Measurements from ENCODE around the gene WDR91.
"Not testable (repeated sequence)": the region's sequence is repeated elsewhere in the genome, so short reads cannot be mapped to it uniquely, and the experiment has no call there.

The WDR91 gene

DNA sequence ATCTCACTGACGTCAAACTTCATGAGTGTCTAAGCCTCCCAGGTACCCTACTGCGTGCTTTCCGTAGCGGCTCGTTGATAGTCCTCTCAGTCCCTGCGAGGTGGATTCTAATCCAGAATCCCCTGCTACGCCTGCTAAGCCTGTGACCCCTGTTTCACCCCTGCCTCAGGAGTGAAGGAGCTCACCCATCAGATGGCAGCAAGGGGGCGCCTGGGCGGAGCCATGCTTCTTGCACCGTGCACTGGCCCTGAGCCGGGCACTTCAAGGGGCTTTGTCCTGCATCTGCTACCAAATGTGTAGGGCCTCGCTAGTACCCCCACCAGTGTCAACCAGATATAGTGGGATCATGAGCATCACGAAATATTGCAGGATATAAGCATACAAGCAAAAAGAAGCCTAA is 21.4 kb upstream of the WDR91 start:
- peak in 1 of 2 experiments; percentile 40 for DNase-seq

DNA sequence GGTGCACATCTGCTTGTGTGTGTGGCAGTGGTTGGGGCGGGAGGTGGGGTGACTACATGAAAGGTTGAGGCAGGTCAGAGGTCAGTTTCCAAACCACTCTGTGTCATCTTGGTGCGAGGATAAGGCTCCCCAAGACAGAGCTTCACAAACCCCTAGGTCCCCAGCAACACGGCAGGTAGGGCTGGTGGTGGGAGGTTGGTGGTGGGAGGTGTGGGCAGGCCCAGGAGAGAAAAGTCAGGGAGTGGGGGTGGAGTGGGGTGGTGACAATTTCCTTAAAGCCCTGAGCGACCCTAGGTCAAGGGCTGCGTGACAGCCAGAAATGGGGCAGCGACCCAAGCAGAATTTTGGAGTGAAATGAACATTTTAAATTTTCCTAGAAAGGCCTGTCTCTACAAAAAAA is 20.8 kb upstream of the WDR91 start:
- no peak for DNase-seq

DNA sequence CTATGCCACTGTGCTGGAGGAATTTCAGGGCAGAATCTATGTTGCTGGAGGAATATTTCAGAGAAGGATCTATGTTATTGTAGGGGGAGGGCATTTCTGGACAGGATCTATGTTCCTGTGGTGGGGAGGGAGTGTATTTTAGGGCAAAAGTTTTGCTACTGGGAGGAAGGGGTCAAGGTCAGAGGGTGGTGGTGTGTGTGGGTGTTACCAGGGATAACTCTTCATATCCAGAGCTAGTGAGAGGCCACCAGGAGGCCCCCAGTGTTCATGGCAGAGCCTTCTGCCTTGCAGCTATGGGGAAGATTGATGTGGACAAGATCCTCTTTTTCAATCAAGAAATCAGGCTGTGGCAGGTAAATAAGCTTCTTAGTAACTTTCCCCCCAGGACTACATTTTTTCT is 20.4 kb upstream of the WDR91 start:
- DNase-seq, result no peak

DNA sequence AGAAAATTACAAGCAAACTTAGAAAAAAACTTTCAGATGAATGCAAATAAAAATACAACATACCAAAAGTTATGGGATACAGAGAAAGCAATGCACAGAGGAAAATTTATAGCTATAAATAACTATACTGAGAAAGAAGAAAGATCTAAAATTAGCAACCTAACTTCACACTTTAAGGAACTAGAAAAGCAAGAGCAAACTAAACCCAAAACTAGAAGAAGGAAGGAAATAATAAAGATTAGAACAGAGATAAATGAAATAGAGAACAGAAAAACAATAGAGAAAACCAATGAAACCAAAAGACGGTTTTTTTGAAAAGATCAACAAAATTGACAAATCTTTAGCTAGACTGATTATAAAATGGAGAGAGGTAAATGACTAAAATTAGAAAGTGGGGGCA is 12.7 kb upstream of the WDR91 start:
- DNase-seq, result no peak

DNA sequence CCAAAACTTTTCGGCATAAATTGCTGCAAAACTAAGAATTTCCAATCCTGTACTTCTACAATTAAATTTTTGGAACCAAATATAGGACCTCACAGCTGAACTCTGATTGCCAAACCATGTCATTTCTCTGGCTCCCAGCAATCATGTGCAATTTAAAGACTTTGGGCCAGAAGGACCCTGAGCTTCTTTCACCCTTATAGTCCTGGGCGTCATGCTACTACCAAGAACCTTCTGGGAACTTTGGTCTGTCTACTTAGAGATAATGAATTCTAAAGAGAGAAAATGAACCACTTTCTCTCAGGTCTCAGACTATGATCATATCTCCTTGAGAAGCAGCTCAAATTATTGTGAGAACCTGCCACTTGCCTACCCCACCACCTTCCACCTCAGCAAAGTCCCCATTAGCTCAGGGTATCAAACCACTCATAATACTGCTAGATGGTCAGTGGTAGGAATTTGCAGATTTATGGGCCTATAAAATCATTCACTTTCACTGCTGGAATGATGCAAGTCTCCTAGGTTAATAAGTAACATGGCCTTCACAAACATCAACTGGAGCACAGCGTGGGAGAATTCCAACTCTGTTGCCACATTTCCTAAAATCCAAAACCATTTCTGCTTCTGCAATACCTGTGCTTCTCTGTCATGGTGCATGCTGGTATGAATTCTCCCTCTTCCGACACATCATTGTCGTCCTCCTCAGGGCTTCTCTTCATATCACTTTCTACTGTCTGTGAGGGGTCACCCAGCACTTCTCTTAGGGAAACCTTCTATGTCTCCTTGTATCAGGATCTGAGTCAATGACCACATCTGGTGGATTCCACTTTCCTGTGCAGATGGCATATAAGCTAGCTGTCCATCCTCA is 6.6 kb upstream of the WDR91 start:
- DNase-seq, result no peak

DNA sequence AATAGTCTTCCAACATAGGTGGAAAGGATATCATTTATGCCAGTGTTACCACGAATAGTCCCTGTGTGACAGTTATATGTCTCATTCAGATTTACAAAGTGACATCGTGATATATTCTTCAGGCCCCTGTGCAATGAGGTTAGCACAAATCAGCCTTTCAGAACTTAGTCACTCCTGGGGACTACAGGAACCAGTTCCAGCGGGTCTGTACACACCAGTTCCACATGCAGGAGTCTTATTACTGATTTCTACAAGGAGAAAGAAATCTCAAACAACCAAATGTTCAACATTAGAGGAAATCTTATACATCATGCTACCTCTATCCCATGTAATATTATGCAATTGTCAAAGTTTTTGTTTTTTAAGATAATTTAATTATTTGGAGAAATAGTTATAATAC is 4.4 kb upstream of the WDR91 start:
- DNase-seq, result no peak

DNA sequence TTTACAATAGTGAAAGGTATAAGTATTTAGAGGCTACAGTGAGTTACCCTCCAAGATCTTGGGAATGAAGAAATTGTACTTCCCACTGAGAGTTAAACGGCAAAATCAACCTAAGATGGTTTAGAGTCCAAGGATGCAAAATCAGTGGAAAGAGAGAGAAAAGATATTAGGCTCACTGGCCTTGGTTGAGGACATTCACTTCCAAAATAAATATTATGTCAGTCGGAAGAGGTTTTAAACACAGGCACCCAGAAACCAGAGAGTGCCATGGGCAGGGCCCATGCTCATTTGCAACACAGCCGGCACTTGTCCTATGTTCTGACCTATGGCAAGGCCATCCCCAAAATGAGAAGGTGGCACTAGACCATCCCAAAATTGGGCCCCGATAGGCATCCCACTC is 3.9 kb upstream of the WDR91 start:
- DNase-seq, result no peak

DNA sequence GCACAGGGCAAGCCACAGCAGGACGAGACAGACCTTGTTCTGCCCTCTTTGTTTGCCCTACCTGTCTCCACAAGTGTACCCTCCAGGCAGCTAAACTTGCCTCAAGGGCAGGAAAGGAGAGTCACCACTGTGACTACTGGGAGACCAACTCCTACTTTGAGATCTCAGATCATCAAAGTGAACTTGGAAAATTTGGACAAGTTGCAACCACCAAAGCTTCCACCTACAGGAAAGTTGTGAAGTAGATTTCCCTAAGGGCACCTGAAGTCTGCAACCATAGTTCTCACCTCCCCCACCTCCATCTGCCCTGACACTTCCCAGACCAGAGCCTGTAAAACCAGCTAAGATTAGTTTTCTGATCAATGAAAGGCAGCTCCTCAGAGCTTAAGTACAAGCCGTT is 2.5 kb upstream of the WDR91 start:
- no peak for DNase-seq

DNA sequence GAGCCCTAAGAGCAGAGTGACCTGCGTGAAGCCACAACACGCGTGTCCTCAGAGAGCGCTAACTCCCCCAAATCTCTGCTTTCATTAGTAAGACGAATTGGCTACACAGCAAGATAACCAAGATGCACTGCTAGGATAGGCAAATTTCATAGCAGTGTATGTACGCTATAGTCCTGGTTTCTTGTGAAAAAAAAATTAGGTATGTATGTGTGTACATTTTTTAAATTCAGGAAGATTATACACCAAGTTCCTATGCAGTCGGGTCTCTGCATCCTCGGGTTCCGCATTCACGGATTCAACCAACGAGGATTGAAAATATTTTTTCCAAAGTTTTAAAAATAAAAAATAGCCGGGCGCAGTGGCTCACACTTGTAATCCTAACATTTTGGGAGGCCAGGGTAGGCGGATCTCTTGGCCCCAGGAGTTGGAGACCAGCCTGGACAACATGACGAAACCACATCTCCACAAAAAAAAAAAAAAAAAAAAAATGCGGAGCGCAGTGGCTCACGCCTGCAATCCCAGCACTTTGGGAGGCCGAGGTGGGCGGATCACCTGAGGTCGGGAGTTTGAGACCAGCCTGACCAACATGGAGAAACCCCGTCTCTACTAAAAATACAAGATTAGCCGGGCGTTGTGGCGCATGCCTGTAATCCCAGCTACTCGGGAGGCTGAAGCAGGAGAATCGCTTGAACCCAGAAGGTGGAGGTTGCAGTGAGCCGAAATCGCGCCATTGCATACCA is 790 bp upstream of the WDR91 start:
- DNase-seq, result not testable (repeated sequence)

DNA sequence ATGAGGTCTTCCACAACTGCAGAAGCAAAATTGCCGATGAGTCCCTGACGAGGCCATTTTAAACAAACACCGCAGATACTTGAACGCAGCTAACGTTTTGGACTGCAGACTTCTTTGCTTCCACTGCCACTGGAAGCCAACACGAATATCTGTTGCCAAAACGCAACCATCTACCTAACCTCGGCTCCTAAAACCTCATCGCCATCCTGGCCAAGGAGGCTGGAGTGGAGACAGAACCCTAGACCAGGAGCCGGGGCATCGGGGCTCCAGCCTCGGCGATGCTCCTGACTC is 493 bp downstream of the WDR91 start:
- peak; percentile 38 to 75 for DNase-seq

DNA sequence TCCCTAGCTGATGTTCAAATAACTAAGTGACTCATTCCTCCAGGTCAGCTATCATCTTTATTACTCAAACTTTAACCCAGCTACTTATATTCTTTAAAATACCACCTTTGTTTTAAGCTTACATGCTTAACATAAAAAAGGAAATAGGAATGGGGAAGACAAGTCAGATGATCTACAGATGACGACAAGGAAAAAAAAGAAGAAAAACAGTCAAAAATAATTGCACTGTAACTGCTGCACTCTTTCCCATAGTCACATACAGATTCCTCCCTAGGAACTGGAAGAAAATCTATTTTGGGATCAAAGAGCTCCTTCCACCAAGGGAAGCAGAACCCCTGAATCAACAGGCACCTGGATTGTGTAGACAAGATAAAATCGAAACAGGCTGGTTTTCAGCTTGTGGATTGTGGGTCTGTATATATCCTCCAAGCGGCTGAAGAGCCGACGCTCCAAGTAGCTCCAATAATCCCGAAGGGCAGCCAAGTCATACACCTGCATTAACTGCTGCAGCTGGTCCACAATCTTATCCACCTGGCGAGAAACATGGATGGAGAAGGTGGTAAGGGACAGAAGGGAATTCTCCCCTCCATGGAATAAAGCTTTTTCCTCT is 2.0 kb downstream of the WDR91 start:
- no peak for DNase-seq

DNA sequence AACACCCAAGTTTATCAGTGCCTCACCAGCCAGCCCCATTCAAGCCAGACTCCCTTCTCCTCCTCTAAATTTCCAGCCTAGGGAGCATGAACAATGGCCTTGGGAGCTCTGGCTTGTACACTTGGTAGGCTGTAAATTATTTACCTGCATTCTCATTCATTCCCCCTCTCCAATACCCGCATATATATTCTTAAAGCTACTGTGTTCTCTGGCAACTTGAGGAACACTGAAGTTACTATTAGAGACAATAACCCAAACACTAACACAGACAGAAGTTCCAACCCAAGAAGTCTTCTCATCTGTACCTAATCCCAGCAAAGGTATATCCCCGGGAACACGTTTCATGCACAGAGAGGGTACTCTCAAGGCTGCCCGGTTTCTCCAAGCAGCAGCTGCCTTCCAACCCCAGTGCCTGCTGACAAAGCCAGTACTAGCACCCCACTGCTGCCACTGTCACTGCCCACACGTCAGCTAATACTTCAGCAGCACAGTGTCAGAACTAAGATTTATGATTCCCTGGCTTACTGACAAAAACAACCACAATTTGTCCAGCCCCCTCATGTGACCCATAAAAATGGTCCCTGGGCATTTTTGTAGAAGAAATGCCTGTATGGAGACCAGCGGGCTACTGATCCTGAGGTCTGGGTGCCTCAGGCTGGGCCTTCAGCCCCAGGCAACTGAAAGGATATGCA is 3.1 kb downstream of the WDR91 start:
- DNase-seq, result no peak

DNA sequence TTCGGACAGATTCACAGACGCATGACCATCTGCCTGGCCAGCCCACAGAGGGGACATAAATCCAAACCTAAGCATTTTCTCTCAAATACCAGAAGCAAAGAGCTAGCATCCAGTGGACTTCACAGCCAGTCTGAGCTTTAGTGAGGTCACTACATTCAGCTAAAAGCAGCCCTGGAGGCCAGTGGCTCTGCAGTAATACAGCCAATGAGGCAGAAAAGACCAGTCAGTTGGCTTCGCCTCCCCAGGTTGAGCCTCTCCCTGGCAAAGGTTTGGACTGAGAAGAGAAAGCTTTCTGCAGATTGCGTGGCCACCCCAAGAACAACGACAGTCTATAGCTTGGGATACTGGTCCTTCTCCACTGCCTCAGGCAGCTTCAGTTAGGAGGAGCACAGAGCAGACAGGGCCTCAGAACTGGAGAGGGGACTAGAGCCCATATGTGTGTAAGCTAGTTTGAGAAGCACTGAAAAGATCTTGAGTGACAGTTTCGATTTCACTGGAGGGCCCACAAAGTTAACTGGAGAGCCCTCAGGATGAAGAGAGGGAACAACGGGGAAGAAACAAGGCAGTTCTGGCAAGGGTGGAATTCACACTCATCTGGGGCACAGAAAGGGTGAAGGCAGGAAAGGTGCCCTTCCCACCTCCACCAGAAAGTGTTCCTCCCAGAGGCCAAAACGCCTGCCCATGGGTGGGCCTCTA is 3.8 kb downstream of the WDR91 start:
- no peak for DNase-seq

DNA sequence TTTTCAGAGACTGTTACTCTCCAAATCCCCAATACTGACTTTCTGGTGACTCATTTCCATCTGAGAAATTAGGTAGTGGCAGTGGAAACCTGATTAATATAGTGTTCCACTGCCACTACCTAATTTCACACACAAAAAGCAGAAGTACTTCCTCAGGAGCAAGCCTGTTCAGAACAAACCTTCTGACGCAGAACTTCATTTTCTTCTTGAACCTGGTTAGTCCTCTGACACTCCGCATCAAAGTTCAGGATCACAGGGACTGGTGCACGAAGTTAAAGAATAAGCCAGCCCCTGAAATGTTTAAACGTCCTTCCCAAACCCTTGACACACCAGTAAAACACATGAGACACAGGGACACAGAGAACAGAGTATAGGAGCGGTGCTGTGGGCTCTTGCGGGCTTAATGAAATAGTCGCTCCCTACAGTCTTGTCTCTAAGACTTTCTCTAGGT is 4.4 kb downstream of the WDR91 start:
- DNase-seq, result no peak

DNA sequence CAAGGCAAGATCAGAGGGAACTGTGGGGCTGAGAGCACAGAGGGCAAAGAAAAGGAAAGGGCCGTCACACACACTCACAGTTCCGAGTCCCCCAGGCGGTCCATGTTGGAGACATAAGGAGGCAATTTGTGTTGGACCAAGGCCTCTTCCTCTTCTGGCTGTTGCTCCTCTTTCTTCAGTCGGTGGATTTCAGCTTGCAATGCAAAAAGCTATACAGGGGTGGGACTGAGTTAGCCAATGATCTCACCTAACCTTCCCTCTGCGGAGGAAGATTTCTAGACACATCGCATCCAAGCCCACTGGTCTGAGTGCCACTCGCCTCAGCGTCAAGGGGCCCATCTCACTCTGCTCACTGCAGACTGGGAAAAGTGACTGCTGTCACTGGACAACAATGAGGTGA is 5.5 kb downstream of the WDR91 start:
- no peak for DNase-seq

DNA sequence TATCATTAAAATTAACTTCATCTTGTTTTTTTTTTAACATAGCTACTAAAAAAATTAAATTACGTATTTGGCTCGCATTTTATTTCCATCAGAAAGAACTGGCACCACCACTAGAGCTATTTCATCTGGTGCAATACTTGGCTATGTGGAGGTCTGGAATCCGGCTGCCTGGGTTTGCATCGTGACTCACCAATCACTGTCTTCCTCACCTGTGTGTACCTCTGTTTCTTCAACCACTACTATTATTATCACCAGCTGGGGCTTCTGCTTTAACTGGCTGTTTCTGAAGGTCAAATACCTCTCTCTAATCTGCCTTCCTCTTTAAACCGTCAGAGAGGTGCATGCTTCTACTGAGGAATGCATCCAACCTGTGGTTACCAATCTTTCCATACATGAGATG is 6.5 kb downstream of the WDR91 start:
- DNase-seq, result no peak

DNA sequence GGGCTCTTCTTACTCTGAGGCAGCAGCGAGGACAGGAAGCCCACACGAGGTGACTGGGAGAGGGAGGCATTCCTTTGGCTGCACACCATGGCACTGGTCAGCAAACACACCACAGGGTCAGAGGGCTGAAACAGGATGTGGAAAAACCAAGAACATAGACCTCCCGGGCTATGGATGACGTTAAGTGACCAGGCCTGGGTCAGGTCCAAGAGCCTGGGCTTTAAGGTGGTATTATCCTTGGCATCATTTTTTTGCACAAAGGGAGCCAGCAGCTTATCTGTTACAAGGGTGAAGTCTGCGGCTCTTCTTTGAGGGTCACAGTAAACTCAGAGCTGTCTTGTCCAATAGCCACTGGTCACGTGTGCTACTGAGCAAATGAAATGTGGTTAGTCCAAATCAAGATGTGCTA is 7.0 kb downstream of the WDR91 start:
- no peak for DNase-seq

DNA sequence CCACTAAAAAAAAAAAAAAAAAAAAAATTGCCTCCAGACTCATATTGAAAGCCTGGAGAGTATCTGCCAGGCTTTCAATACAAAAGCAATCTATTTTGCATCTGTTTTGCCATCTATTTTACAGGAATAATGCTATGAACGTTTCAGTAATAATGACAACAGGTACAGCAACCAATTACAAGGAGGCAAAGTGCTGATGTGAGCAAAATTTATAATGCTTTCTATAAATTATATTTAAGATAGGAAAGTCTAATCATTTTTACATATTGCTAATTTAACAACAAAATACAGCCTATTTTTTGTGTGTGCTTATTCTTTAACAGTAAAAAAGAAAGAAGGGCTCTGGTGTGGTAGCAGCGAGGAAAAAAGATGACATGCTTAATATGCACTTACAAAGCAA is 10.0 kb downstream of the WDR91 start:
- no peak for DNase-seq

DNA sequence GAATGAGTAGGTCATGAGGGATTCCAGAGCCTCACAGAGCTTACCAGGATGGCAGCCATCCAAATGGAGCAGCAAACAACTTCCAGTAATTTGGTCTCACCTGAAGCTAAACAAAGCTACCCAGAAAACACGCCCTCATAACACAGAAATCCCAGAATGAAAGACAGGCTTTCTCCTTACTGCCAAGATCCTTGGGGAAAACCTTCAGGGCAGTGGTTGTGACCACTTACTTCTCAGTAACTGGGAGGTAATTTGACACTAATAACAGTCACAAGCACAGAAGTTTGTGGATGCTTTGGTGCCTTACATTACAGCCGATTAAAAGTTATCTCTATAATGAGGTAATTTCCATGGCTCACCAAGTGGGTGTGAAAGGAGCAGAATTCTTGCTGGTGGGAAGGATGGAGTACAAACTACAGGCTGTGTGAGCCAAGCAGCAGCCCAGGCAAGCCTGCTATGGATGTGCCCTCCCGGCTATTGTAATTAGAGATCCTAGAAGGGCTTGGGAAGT is 10.4 kb downstream of the WDR91 start:
- no peak for DNase-seq

DNA sequence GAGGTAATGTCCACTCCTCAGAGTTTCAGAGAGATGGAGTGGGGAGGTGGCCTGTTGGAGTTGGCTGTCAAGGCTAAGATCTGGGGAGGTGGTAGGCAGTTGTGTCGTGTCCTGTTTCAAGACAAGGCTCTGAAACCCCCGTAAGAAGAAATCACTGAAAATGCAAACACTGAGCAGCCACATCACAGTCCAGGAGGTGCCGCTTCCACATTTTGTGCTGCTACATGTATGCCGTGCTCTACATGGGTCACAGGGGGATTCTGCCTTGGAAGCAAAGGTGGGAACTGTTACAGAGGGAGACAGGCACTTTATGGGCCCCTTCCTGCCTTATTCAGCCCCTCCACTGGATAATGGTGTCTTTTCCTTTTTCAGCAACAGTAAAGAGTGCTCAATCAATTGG is 11.9 kb downstream of the WDR91 start:
- no peak for DNase-seq

DNA sequence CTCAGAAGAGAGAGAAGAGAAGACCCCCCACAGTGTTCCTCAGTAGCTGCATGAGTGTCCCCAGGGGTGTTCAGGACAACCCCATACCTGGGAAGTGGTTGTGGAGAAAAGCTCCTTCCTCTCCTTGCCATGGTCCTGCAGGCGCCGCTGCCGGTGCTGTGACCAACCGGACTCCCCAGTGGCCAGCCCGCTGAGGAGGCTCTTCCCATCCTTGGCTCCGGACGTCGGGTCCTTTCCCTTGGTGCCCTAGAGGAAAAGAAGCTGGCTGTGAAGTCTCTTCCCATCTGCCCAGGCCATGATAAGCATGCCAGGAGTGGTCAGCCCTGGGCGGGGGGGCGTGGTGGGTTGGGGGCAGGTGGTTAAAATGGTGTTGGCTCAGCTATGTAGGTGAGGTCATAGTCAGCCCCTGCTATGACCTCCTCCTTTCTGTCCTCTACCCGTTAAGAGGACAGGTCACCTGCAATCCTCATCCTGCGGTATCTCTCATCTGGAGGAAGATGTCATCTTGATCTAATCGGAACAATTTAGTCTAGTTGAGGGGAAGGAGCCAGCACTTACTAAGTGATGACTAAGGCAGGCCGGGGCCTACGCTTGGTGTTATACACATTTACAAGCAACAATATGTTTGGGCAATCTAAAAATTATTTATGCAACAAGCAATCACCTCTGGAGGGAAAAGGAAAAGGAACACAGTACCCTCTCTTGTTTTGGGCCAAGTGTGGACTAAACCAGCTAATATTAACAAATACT is 13.2 kb downstream of the WDR91 start:
- no peak for DNase-seq

DNA sequence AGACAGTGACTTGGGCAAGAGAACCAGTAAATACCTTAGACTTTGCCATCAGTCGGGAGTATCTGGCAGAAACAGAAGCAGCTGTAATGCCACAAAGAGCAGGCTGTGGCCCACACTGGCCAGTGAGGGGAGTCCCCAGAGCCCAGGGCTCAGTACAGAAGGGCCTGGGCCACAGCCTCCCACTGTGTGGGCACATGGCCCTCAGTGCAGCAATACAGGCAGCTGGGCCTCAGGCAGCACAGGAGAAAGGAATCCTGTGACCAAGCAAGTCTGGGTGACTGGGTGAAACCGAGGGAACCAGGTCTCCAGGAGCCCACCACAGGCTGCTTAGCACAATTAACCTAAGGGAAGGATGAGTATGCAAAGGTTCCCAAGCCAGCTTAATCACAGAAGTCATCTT is 14.0 kb downstream of the WDR91 start:
- no peak for DNase-seq

All from NCI-H526 (cell line).